SJCRH30 (cell line): ENCODE results near the gene COL4A2. TPM values are rescaled to one million over a fixed set of nuclear protein-coding genes. Genes with fewer than 3 reads are reported as not detected.
A peak's percentile ranks its signal among the peaks of the same experiment; 100 is the strongest.

ENCODE experiments used
- DNase-seq, 2 experiments: peaks; one replicate each; pipeline ENCODE4 v3.0.0-alpha.2; 2015 to 2020
- H3K27ac ChIP-seq: fragments of 250-450 bp; sonication (Bioruptor Pico); 2 replicates; pipeline ENCODE4 v1.5.1; 2020; ENCODE audit warnings: mild to moderate bottlenecking, moderate library complexity
- H3K27me3 ChIP-seq: fragments of 250-450 bp; sonication (Bioruptor Pico); 2 replicates; pipeline ENCODE4 v1.5.1; 2020; ENCODE audit warnings: mild to moderate bottlenecking, moderate library complexity
- H3K36me3 ChIP-seq: fragments of 250-450 bp; sonication (Bioruptor Pico); 2 replicates; pipeline ENCODE4 v1.5.1; 2020; ENCODE audit warnings: mild to moderate bottlenecking, moderate library complexity
- H3K4me1 ChIP-seq: fragments of 250-450 bp; sonication (Bioruptor Pico); 2 replicates; pipeline ENCODE4 v1.5.1; 2020; ENCODE audit warnings: mild to moderate bottlenecking, moderate library complexity
- H3K4me3 ChIP-seq: fragments of 250-450 bp; sonication (Bioruptor Pico); 2 replicates; pipeline ENCODE4 v1.5.1; 2020; ENCODE audit warnings: mild to moderate bottlenecking, moderate library complexity
- H3K9me3 ChIP-seq: fragments of 250-450 bp; sonication (Bioruptor Pico); replicated peaks from 2 replicates; pipeline ENCODE4 v1.5.1; 2020; ENCODE audit warnings: mild to moderate bottlenecking, moderate library complexity
- total RNA-seq: library from RNA; depleted of rRNA; stranded (reverse); fragments of >200 nt; shearing (Covaris generic); gene quantifications from 2 replicates; pipeline ENCODE4 v1.2.3, GENCODE V29; 2014

The COL4A2 gene
- total RNA-seq, 1 experiment from 2014 or later, result 251 TPM

- H3K4me1 ChIP-seq, result peaks cover 19% of the 10 kb centered on the region
- no peak overlapping the region for H3K4me3 ChIP-seq
- no peaks in the 10 kb centered on the region for H3K9me3 ChIP-seq
- H3K27me3 ChIP-seq, result no peaks in the 10 kb centered on the region
- no peak for DNase-seq
- H3K36me3 ChIP-seq, result peaks cover 31% of the 10 kb centered on the region
- H3K27ac ChIP-seq, result no peak overlapping the region
Observed at GRCh38 chr13:110467516-110468110, 160.5 kb downstream of the COL4A2 start.

GRCh38 chr13:110468986-110469495, 162.0 kb downstream of the COL4A2 start:
- H3K4me3 ChIP-seq, result no peak overlapping the region
- DNase-seq, result peak in 1 of 2 experiments; percentile 30
- no peaks in the 10 kb centered on the region for H3K27me3 ChIP-seq
- H3K4me1 ChIP-seq, result peaks cover 27% of the 10 kb centered on the region
- peaks cover 35% of the 10 kb centered on the region for H3K36me3 ChIP-seq
- H3K27ac ChIP-seq, result no peak overlapping the region
- H3K9me3 ChIP-seq, result no peaks in the 10 kb centered on the region

- peaks cover 27% of the 10 kb centered on the region for H3K4me1 ChIP-seq
- DNase-seq, result no peak
- H3K4me3 ChIP-seq, result no peak overlapping the region
- no peaks in the 10 kb centered on the region for H3K27me3 ChIP-seq
- no peaks in the 10 kb centered on the region for H3K9me3 ChIP-seq
- peaks cover 40% of the 10 kb centered on the region for H3K36me3 ChIP-seq
- no peak overlapping the region for H3K27ac ChIP-seq
Observed at GRCh38 chr13:110469597-110469996, 162.5 kb downstream of the COL4A2 start.

- no peaks in the 10 kb centered on the region for H3K9me3 ChIP-seq
- no peaks in the 10 kb centered on the region for H3K27me3 ChIP-seq
- peaks cover 46% of the 10 kb centered on the region for H3K36me3 ChIP-seq
- DNase-seq, result no peak
- no peak overlapping the region for H3K27ac ChIP-seq
- H3K4me1 ChIP-seq, result peaks cover 27% of the 10 kb centered on the region
- no peak overlapping the region for H3K4me3 ChIP-seq
Observed at GRCh38 chr13:110470272-110471009, 163.4 kb downstream of the COL4A2 start.

DNA sequence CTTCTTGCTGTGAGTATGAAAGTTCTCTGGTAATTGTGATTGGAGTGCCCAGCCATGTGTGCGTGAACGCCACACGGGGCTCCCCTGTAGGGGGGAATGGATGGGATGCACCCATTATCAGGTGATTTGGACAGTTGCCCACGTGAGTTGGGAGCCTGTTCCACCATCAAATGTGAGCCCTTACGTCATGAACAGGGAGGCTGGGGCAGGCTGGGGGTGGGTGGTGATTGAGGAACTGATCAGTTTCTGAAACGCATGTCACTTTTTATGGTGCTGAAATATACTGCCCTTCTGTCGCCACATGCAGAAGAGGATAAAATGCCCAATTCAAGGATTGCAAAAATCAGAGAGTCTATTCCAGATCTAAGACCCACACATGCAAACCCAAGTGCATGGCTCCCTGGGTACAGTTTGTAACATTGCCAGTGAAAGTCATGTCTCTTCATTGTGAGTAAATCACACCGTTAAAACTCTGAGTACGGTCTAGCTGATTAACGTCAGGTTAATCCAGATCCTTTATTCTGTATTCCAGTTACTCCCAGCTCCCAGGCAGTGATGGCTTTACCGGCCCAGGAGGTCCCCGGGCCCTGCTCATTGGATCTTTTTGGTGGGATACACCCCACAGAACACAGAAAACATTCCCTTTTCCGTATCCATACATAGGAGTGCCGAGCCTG, 164.2 kb downstream of the COL4A2 start:
- Histone ChIP-seq H3K27ac (peak overlapping the region; percentile 54), H3K9me3 (no peaks in the 10 kb centered on the region), H3K4me3 (no peak overlapping the region), H3K36me3 (peaks cover 47% of the 10 kb centered on the region), H3K4me1 (peaks cover 27% of the 10 kb centered on the region), H3K27me3 (no peaks in the 10 kb centered on the region)
- DNase-seq, result no peak

- DNase-seq, result peak; percentile 79 to 86
- no peaks in the 10 kb centered on the region for H3K27me3 ChIP-seq
- H3K9me3 ChIP-seq, result no peaks in the 10 kb centered on the region
- peaks cover 47% of the 10 kb centered on the region for H3K36me3 ChIP-seq
- no peak overlapping the region for H3K4me3 ChIP-seq
- H3K4me1 ChIP-seq, result peaks cover 27% of the 10 kb centered on the region
- peak overlapping the region; percentile 54 for H3K27ac ChIP-seq
Observed at GRCh38 chr13:110471833-110472162, 164.7 kb downstream of the COL4A2 start.

GRCh38 chr13:110472904-110473563, 165.9 kb downstream of the COL4A2 start:
- H3K27ac ChIP-seq, result peak overlapping the region; percentile 54; the same call in 1 of the 2 replicates
- H3K9me3 ChIP-seq, result no peaks in the 10 kb centered on the region
- peak in 1 of 2 experiments; percentile 15 for DNase-seq
- H3K4me3 ChIP-seq, result no peak overlapping the region
- H3K36me3 ChIP-seq, result peaks cover 45% of the 10 kb centered on the region
- H3K4me1 ChIP-seq, result peaks cover 27% of the 10 kb centered on the region
- no peaks in the 10 kb centered on the region for H3K27me3 ChIP-seq

DNA sequence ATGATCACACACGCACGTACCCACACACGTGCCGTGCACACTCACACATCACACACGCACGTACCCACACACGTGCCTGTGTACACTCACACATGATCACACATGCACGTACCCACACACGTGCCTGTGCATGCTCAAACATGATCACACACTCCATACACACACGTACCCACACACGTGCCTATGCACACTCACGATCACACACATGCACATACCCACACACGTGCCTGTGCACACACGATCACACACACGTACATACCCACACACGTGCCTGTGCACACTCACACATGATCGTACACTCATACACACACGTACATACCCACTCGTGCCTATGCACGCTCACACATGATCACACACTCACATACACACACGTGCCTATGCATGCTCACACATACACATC, 167.6 kb downstream of the COL4A2 start:
- DNase-seq, result no peak
- no peak overlapping the region for H3K27ac ChIP-seq
- H3K36me3 ChIP-seq, result peaks cover 43% of the 10 kb centered on the region
- peaks cover 27% of the 10 kb centered on the region for H3K4me1 ChIP-seq
- H3K4me3 ChIP-seq, result no peak overlapping the region
- H3K9me3 ChIP-seq, result no peaks in the 10 kb centered on the region
- H3K27me3 ChIP-seq, result no peaks in the 10 kb centered on the region

DNA sequence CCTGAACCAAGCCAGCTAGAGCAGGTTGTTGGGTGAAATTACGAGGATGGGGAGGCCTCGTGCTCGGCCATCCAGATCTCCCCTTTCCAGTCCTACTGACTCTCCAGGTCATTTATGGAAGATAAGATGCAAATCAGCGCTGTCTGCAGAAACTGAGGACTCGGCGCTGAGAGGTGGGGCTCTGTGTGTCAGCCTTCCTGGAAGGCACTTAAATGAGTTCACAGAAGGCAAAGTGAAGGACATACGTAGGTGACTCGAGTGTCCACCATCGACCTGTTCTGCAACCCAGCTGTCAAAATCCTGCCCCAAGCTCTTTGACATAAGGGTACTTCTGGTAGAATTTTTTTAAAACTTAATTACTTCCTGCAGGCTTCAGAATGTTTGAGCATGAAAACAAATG, 168.0 kb downstream of the COL4A2 start:
- no peak overlapping the region for H3K27ac ChIP-seq
- no peaks in the 10 kb centered on the region for H3K27me3 ChIP-seq
- H3K4me1 ChIP-seq, result peaks cover 27% of the 10 kb centered on the region

GRCh38 chr13:110475550-110476219, 168.6 kb downstream of the COL4A2 start:
- no peak overlapping the region for H3K27ac ChIP-seq
- H3K4me3 ChIP-seq, result no peak overlapping the region
- peaks cover 40% of the 10 kb centered on the region for H3K36me3 ChIP-seq
- no peak for DNase-seq
- no peaks in the 10 kb centered on the region for H3K27me3 ChIP-seq
- H3K9me3 ChIP-seq, result no peaks in the 10 kb centered on the region
- H3K4me1 ChIP-seq, result peaks cover 25% of the 10 kb centered on the region

More for the DNA sequence above, 168.0 kb downstream of the COL4A2 start:
- H3K4me3 ChIP-seq, result no peak overlapping the region
- DNase-seq, result no peak
- H3K9me3 ChIP-seq, result no peaks in the 10 kb centered on the region
- peaks cover 44% of the 10 kb centered on the region for H3K36me3 ChIP-seq

DNA sequence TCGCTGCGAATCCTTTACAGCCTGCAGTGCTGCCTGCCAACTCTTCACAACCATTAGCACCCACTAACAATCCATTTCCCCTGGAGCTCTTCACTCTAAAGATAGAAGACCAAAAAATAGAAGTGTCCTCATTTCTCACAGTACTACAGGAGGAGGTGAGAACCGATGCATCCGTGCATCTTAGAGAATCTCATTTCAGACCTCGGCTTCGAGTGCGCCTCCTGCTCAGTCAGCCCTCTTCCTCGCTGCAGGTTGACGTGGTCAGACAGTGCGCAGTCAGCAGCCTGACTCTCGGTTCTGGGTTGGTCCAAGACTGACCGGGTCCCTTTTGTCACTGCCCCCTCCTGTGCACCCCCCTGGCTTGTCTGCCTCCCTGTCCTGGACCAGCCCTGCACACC, 169.1 kb downstream of the COL4A2 start:
- no peak for DNase-seq
- H3K9me3 ChIP-seq, result no peaks in the 10 kb centered on the region
- H3K27me3 ChIP-seq, result no peaks in the 10 kb centered on the region
- H3K4me3 ChIP-seq, result no peak overlapping the region
- H3K27ac ChIP-seq, result no peak overlapping the region
- H3K36me3 ChIP-seq, result peaks cover 38% of the 10 kb centered on the region
- peaks cover 20% of the 10 kb centered on the region for H3K4me1 ChIP-seq

DNA sequence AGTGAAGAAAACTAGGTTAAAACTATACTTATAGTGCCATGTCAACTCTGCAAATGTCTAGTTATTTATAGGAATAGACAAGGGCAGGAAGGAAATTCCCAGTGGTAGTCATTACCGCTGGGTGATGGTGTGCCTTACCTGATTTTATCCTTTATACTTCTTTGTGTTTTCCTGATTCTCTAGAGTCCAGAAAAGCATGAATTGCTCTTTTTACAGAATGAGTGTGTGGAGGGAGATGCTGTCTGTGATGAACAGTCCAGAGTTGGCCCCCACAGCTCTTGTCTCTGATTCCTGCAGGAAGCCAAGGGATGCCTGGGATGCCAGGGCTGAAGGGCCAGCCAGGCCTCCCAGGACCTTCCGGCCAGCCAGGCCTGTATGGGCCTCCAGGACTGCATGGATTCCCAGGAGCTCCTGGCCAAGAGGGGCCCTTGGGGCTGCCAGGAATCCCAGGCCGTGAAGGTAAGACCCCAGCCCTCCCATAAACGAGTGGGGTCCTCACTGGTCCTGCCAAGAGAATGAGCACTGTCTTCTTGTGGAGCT, 170.7 kb downstream of the COL4A2 start:
- no peak for DNase-seq
- Histone ChIP-seq H3K9me3 (no peaks in the 10 kb centered on the region), H3K4me1 (peaks cover 6% of the 10 kb centered on the region), H3K36me3 (peaks cover 36% of the 10 kb centered on the region), H3K27ac (no peak overlapping the region), H3K4me3 (no peak overlapping the region), H3K27me3 (no peaks in the 10 kb centered on the region)

DNA sequence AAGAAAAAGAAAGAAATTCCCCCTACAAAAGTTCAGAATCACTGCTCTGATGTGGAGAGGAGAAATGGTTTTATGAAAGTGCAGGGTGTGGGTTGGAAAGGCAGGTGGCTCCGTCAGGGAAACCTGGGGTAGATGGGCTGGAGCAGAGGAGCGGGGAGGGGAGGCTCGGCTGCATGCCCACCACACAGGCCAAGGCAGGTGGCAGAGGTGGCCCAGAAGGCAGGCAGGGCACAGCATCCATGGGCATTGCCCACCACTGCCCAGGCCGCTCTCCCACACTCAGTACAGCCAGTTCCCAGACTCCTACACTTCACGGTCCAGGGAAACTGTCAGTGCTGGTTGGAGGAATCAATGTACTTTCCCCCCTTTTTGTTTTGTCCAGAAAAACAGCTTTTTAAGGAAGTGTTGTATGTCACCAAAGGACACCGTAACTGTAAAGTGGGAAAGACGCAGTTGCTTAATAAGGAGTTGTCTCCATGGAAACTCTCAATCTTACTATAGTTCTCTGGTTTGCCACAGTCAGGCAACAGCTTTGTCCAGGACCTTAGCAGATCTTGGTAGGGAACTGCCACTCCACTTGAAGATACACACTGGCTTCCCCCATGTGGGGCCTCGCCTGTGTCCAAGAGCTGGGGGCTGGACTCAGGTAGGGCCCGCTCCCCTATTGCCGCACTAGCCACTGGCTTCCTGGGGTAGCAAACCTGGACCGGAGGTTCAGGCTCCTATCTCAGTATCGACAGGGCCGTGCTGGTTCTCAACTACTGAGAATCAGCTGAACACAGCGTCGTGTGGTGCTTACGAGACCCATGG, 171.5 kb downstream of the COL4A2 start:
- Histone ChIP-seq H3K9me3 (no peaks in the 10 kb centered on the region), H3K27ac (no peak overlapping the region), H3K4me3 (no peak overlapping the region), H3K27me3 (no peaks in the 10 kb centered on the region), H3K4me1 (no peaks in the 10 kb centered on the region), H3K36me3 (peaks cover 38% of the 10 kb centered on the region)
- no peak for DNase-seq

GRCh38 chr13:110479215-110479545, 172.1 kb downstream of the COL4A2 start:
- Histone ChIP-seq H3K4me3 (no peak overlapping the region), H3K36me3 (peaks cover 36% of the 10 kb centered on the region)

More at GRCh38 chr13:110479215-110479545, 172.1 kb downstream of the COL4A2 start:
- Histone ChIP-seq H3K4me1 (no peaks in the 10 kb centered on the region), H3K27me3 (no peaks in the 10 kb centered on the region), H3K27ac (no peak overlapping the region), H3K9me3 (no peaks in the 10 kb centered on the region)
- DNase-seq, result no peak
